ENCODE measurements around the gene LRP8. TPM values are rescaled to one million over a fixed set of nuclear protein-coding genes. Genes with fewer than 3 reads are reported as not detected.

The LRP8 gene
- total and polyA plus RNA-seq, 4 donors: 2.6 to 20.0 (median 9.6) TPM

GRCh38 chr1:53314606-53315005 lies 13.3 kb downstream of the LRP8 start:
- peaks cover 0 to 3% (median 0%) of the 10 kb centered on the region in 4 donors for H3K36me3 ChIP-seq (ENCODE audit: control insufficient read depth in 4 of 4, insufficient read depth in 4 of 4, low read length in 4 of 4)
- no peak overlapping the region for H3K9ac ChIP-seq (ENCODE audit: insufficient read depth in 1 of 2, low read length in 2 of 2)
- H3K27me3 ChIP-seq (ENCODE audit: control insufficient read depth in 3 of 3, insufficient read depth in 3 of 3, low read length in 2 of 3): no peaks in the 10 kb centered on the region
- ATAC-seq (ENCODE audit: insufficient read depth, low FRiP score): peak; percentile 8
- no peak for TF ChIP-seq CTCF (IDR thresholded peaks at IDR 0.05; ENCODE audit: control extremely low read depth, extremely low read depth)
- 95% methylated on average over 7 of the region's 7 CpGs for WGBS, 2 donors
- DNase-seq: no peak
- peaks cover 0 to 2% (median 0%) of the 10 kb centered on the region in 4 donors for H3K9me3 ChIP-seq (ENCODE audit: control insufficient read depth in 4 of 4, insufficient read depth in 3 of 4, low read length in 3 of 4)
- H3K27ac ChIP-seq (ENCODE audit: low read depth in 1 of 2, low read length in 1 of 2): no peak overlapping the region
- no peak overlapping the region for H3K4me3 ChIP-seq
- peaks cover 0 to 31% (median 10%) of the 10 kb centered on the region in 5 donors for H3K4me1 ChIP-seq (ENCODE audit: control insufficient read depth in 5 of 5, insufficient read depth in 5 of 5, low read length in 5 of 5)

GRCh38 chr1:53314096-53314495 lies 13.8 kb downstream of the LRP8 start:
- Histone ChIP-seq H3K27ac (ENCODE audit: low read depth in 1 of 2, low read length in 1 of 2) (no peak overlapping the region), H3K4me1 (ENCODE audit: control insufficient read depth in 5 of 5, insufficient read depth in 5 of 5, low read length in 5 of 5) (peaks cover 0 to 31% (median 10%) of the 10 kb centered on the region in 5 donors), H3K36me3 (ENCODE audit: control insufficient read depth in 4 of 4, insufficient read depth in 4 of 4, low read length in 4 of 4) (peaks cover 0 to 3% (median 0%) of the 10 kb centered on the region in 4 donors), H3K9ac (ENCODE audit: insufficient read depth in 1 of 2, low read length in 2 of 2) (no peak overlapping the region), H3K27me3 (ENCODE audit: control insufficient read depth in 3 of 3, insufficient read depth in 3 of 3, low read length in 2 of 3) (no peaks in the 10 kb centered on the region), H3K9me3 (ENCODE audit: control insufficient read depth in 4 of 4, insufficient read depth in 3 of 4, low read length in 3 of 4) (peaks cover 0 to 2% (median 0%) of the 10 kb centered on the region in 4 donors), H3K4me3 (no peak overlapping the region)
- no peak for TF ChIP-seq CTCF (IDR thresholded peaks at IDR 0.05; ENCODE audit: control extremely low read depth, extremely low read depth)
- DNase-seq (no peak), ATAC-seq (ENCODE audit: insufficient read depth, low FRiP score) (no peak)
- 94 to 95% methylated on average over 7 of the region's 7 CpGs for WGBS, 2 donors

- no peak overlapping the region for H3K27ac ChIP-seq (ENCODE audit: low read depth in 1 of 2, low read length in 1 of 2)
- no peaks in the 10 kb centered on the region for H3K27me3 ChIP-seq (ENCODE audit: control insufficient read depth in 3 of 3, insufficient read depth in 3 of 3, low read length in 2 of 3)
- H3K9me3 ChIP-seq (ENCODE audit: control insufficient read depth in 4 of 4, insufficient read depth in 3 of 4, low read length in 3 of 4): peaks cover 0 to 2% (median 0%) of the 10 kb centered on the region in 4 donors
- no peak for TF ChIP-seq CTCF (IDR thresholded peaks at IDR 0.05; ENCODE audit: control extremely low read depth, extremely low read depth)
- H3K36me3 ChIP-seq (ENCODE audit: control insufficient read depth in 4 of 4, insufficient read depth in 4 of 4, low read length in 4 of 4): peaks cover 0 to 3% (median 0%) of the 10 kb centered on the region in 4 donors
- DNase-seq: no peak
- no peak overlapping the region for H3K9ac ChIP-seq (ENCODE audit: insufficient read depth in 1 of 2, low read length in 2 of 2)
- H3K4me3 ChIP-seq: no peak overlapping the region
- WGBS, 2 donors: 89 to 96% methylated on average over 5 of the region's 5 CpGs
- ATAC-seq (ENCODE audit: insufficient read depth, low FRiP score): no peak
- H3K4me1 ChIP-seq (ENCODE audit: control insufficient read depth in 5 of 5, insufficient read depth in 5 of 5, low read length in 5 of 5): peaks cover 0 to 31% (median 10%) of the 10 kb centered on the region in 5 donors
Observed at GRCh38 chr1:53313556-53313955, 14.3 kb downstream of the LRP8 start.
